ENCODE results near the gene NOP53.
"Not testable (repeated sequence)": the region's sequence is repeated elsewhere in the genome, so short reads cannot be mapped to it uniquely, and the experiment has no call there.

- not testable (repeated sequence) for TF ChIP-seq CTCF (IDR thresholded peaks at IDR 0.05; ENCODE audit: insufficient read depth, low read depth, low read length); EZH2 (IDR thresholded peaks at IDR 0.05; ENCODE audit: insufficient read depth, low read length)
These were observed 58.3 kb downstream of the NOP53 start for GRCh38 chr19:47803671-47804070.

All from astrocyte (in vitro differentiated cells and primary cell).